K562 (cell line): Measurements from ENCODE around the gene TERB1. TPM values are rescaled to one million over a fixed set of nuclear protein-coding genes. Genes with fewer than 3 reads are reported as not detected.

Experiments
- ATAC-seq: fragments of 200-7000 bp; cut with Tn5 transposase; 3 replicates; pipeline ENCODE4 v1.9.1; 2020; ENCODE audit warnings: moderate library complexity
- BruUV-seq: library from RNA; stranded (reverse); fragments of 400-500 nt; replicated peaks from 2 replicates; lab custom pipeline; 2021; lab: Mats Ljungman, UMichigan
- CTCF ChIA-PET: fragments of 300-600 bp; formaldehyde crosslinking; extraction: SDS; loops from one replicate; lab custom pipeline; 2021; ENCODE audit warnings: low intra/inter-chr PET ratio; lab: Yijun Ruan, JAX
- POLR2A ChIA-PET: fragments of 300-600, 350-650 bp; sonication (Branson Sonifier 250); formaldehyde crosslinking; extraction: SDS; loops from one replicate; lab custom pipeline; 2021; ENCODE audit warnings: antibody characterized with exemption, inconsistent platforms; lab: Yijun Ruan, JAX
- DNase-seq, 4 experiments: peaks; one replicate each; pipeline versions ENCODE4 v3.0.0 to v3.0.0-alpha.2; 2011 to 2018; ENCODE audit warnings: low spot score in 3 of 4, mixed read lengths in 3 of 4; ENCODE audit errors: extremely low read depth in 1 of 4
- FAIRE-seq: peaks from 2 replicates; lab custom pipeline; 2011; peaks lifted over from hg19 to GRCh38; lab: Jason Lieb, UNC
- H2AFZ ChIP-seq: 2 replicates; pipeline ENCODE4 v1.6.0; 2011; ENCODE audit warnings: low read depth, low read length, control low read depth, inconsistent platforms
- H3K27ac ChIP-seq: fragments of 200-600 bp; 3 replicates; pipeline ENCODE4 v1.8.0; 2011; ENCODE audit warnings: low read depth, mild to moderate bottlenecking, control low read depth, inconsistent platforms, low read length, moderate library complexity, mixed read lengths; ENCODE audit errors: extremely low read depth
- H3K27me3 ChIP-seq, 2 experiments: fragments of 300-600 bp in 1 of 2; 2 replicates in 1 of 2; 3 replicates in 1 of 2; pipeline versions ENCODE4 v1.6.0 to v1.8.0; 2011; ENCODE audit warnings: inconsistent platforms in 2 of 2, low read length in 2 of 2, mild to moderate bottlenecking in 1 of 2, mixed read lengths in 1 of 2, moderate library complexity in 1 of 2; ENCODE audit not compliant: control insufficient read depth in 2 of 2, insufficient read depth in 2 of 2
- H3K36me3 ChIP-seq: fragments of 300-600 bp; 3 replicates; pipeline ENCODE4 v1.8.0; 2011; ENCODE audit warnings: mild to moderate bottlenecking, low read length, inconsistent platforms; ENCODE audit not compliant: control insufficient read depth, insufficient read depth
- H3K4me1 ChIP-seq, 2 experiments: fragments of 200-600 bp in 1 of 2; replicated peaks in 1 of 2; 2 replicates in 1 of 2; 3 replicates in 1 of 2; pipeline versions ENCODE4 v1.5.1 to v1.8.0; 2011; ENCODE audit warnings: inconsistent platforms in 2 of 2, low read length in 2 of 2, mild to moderate bottlenecking in 1 of 2, mixed read lengths in 1 of 2, moderate library complexity in 1 of 2; ENCODE audit not compliant: control insufficient read depth in 2 of 2, insufficient read depth in 2 of 2
- H3K4me2 ChIP-seq: 2 replicates; pipeline ENCODE4 v1.6.1; 2011; ENCODE audit warnings: low read length, control low read depth, inconsistent platforms, mixed read lengths; ENCODE audit not compliant: insufficient read depth
- H3K4me3 ChIP-seq: fragments of 200-600 bp; sonication (generic), shearing (Covaris generic); 2 replicates; pipeline ENCODE4 v1.5.1; 2016; ENCODE audit warnings: control low read depth, inconsistent platforms
- H3K79me2 ChIP-seq: fragments of 200-600 bp; 3 replicates; pipeline ENCODE4 v1.8.0; 2011; ENCODE audit warnings: low read length, inconsistent platforms; ENCODE audit not compliant: control insufficient read depth, insufficient read depth
- H3K9ac ChIP-seq, 2 experiments: 2 replicates each; pipeline versions ENCODE4 v1.6.0 to v1.6.1; 2011; ENCODE audit warnings: low read depth in 2 of 2, low read length in 2 of 2, control low read depth in 1 of 2, inconsistent platforms in 1 of 2, mild to moderate bottlenecking in 1 of 2, mixed read lengths in 1 of 2; ENCODE audit not compliant: insufficient read depth in 1 of 2
- H3K9me1 ChIP-seq: one replicate; pipeline ENCODE4 v1.6.0; 2011; ENCODE audit warnings: inconsistent platforms, mild to moderate bottlenecking, low read length, moderate library complexity; ENCODE audit not compliant: control insufficient read depth, insufficient read depth
- H3K9me3 ChIP-seq: replicated peaks from 2 replicates; pipeline ENCODE4 v1.5.1; 2011; ENCODE audit warnings: low read depth, low read length, inconsistent platforms; ENCODE audit not compliant: control insufficient read depth, insufficient read depth
- H4K20me1 ChIP-seq: replicated peaks from 2 replicates; pipeline ENCODE4 v1.6.1; 2011; ENCODE audit warnings: low read length, inconsistent platforms, mixed read lengths; ENCODE audit not compliant: control insufficient read depth, insufficient read depth
- AFF4 ChIP-seq: sonication (generic); formaldehyde crosslinking; IDR thresholded peaks from 2 replicates; pipeline ENCODE4 v1.8.0; 2023; ENCODE audit warnings: mild to moderate bottlenecking, missing genetic modification reagents
- CCAR2 ChIP-seq: fragments of 200-400 bp; formaldehyde crosslinking; IDR thresholded peaks from 2 replicates; pipeline ENCODE4 v1.6.1; 2017; ENCODE audit warnings: mild to moderate bottlenecking, low read depth, low read length
- ELF1 ChIP-seq: fragments of 200-800 bp; sonication (Bioruptor generic); IDR thresholded peaks from 2 replicates; pipeline ENCODE4 v1.6.1; 2016; ENCODE audit warnings: missing genetic modification characterization, missing compliant biosample characterization
- FOXJ2 ChIP-seq: fragments of 200-800 bp; sonication (Bioruptor generic); IDR thresholded peaks from 2 replicates; pipeline ENCODE4 v1.6.1; 2016; ENCODE audit warnings: missing genetic modification characterization, missing compliant biosample characterization
- FOXP4 ChIP-seq: sonication (generic); formaldehyde crosslinking; IDR thresholded peaks from 2 replicates; pipeline ENCODE4 v1.8.0; 2022; ENCODE audit warnings: mild to moderate bottlenecking, missing genetic modification reagents, borderline replicate concordance
- ZKSCAN1 ChIP-seq: fragments of 150-350 bp; IDR thresholded peaks from 2 replicates; pipeline ENCODE4 v1.6.1; 2016; ENCODE audit warnings: low read depth, low read length
- WGBS: fragments of 100-300 bp; shearing (Covaris generic); methylation state at CpG from one replicate; pipeline ENCODE4 v1.1.6; 2016; ENCODE audit warnings: low coverage, mixed read lengths; ENCODE audit not compliant: insufficient coverage; ENCODE audit errors: missing lambda C conversion rate; 5-methylcytosine and 5-hydroxymethylcytosine counted together
- in situ Hi-C: fragments of 300-500 bp; cut with MboI; formaldehyde crosslinking; loops from 4 replicates; pipeline ENCODE4 v1.15.0; 2018; ENCODE audit warnings: inconsistent platforms, mixed read lengths
- intact Hi-C: fragments of 100-400 bp; cut with micrococcal nuclease; formaldehyde crosslinking; loops from 2 replicates; pipeline ENCODE4 v1.14.2; 2022
- polyA plus RNA-seq, 8 experiments: library from polyadenylated mRNA; depleted of rRNA in 4 of 8; stranded (reverse) in 5 of 8; unstranded in 3 of 8; fragments of >200 nt; fragmentation: Nextera tagmentation in 2 of 8; fragmentation: Illumina TruSeq in 1 of 8; extraction: Ambion mirVana in 2 of 8; extraction: Trizol in 1 of 8; gene quantifications; 2 replicates each; pipeline versions ENCODE4 v1.2.1 to v1.2.3, GENCODE V29; 2011 to 2014; ENCODE audit warnings: inconsistent platforms in 1 of 8, missing spikeins in 1 of 8
- total RNA-seq, 7 experiments: library from RNA; depleted of rRNA in 6 of 7; stranded (reverse); fragments of >200 nt in 6 of 7; fragmentation: Illumina TruSeq in 2 of 7; extraction: Trizol in 2 of 7; gene quantifications; 2 replicates each; pipeline versions ENCODE4 v1.2.1 to v1.2.3, GENCODE V29; 2011 to 2021; ENCODE audit warnings: low replicate concordance in 1 of 7

The TERB1 gene
- total and polyA plus RNA-seq, 9 of the 15 experiments (the other 6 are each of a cell fraction or from before 2014, with no cell fraction given), result not detected

- intact Hi-C loops, result no loop called here
- H3K4me3 ChIP-seq, result no peak overlapping the region
- H3K4me2 ChIP-seq, result no peak overlapping the region
- peaks cover under 1% of the 10 kb centered on the region for H4K20me1 ChIP-seq
- peaks cover 37% of the 10 kb centered on the region for H3K79me2 ChIP-seq
- ATAC-seq (no peak), FAIRE-seq (no peak), DNase-seq (no peak)
- H3K9me1 ChIP-seq, result no peaks in the 10 kb centered on the region
- no peak overlapping the region for H3K27ac ChIP-seq
- POLR2A ChIA-PET, result interaction anchor here (1.5 kb wide), 1 partner anchor 9 kb away, joined by 3 read pairs; no protein-coding TSS in a partner anchor
- in situ Hi-C loops, result no loop called here
- no peak overlapping the region for H3K9ac ChIP-seq
- H3K36me3 ChIP-seq, result peaks cover 87% of the 10 kb centered on the region
- no peak overlapping the region for H2AFZ ChIP-seq
- peaks cover 5% of the 10 kb centered on the region in 2 experiments; a peak in 3 of 5 replicates for H3K4me1 ChIP-seq
- CTCF ChIA-PET, result no interaction called here
- BruUV-seq, result no TSS peak
- H3K9me3 ChIP-seq, result no peaks in the 10 kb centered on the region
- no peaks in the 10 kb centered on the region for H3K27me3 ChIP-seq
- WGBS, result 92% methylated on average over 2 of the region's 4 CpGs
- TF ChIP-seq AFF4 (CRISPR knock-in tag) (no peak), FOXJ2 (tag) (no peak), ELF1 (tag) (no peak), ZKSCAN1 (no peak), FOXP4 (CRISPR knock-in tag) (no peak), CCAR2 (no peak)
Measured at GRCh38 chr16:66824006-66824405, 22.6 kb upstream of the TERB1 start.
